CD14-positive monocyte (primary cell): ENCODE measurements around the gene MANSC4. TPM values are rescaled to one million over a fixed set of nuclear protein-coding genes. Genes with fewer than 3 reads are reported as not detected.

Experiments used
- DNase-seq, 3 donors: peaks; one replicate each; pipeline ENCODE4 v3.0.0-alpha.2; 2011 to 2022
- H2AFZ ChIP-seq: 2 replicates; pipeline ENCODE4 v1.6.0; 2012; ENCODE audit warnings: mild to moderate bottlenecking, low read depth, low read length, inconsistent platforms; ENCODE audit not compliant: insufficient read depth, poor library complexity, severe bottlenecking
- H3K27ac ChIP-seq, 2 donors: 1 replicate in 1 of 2; 2 replicates in 1 of 2; pipeline ENCODE4 v1.5.1; 2012 to 2013; ENCODE audit warnings: low read length in 2 of 2, control low read depth in 1 of 2, inconsistent platforms in 1 of 2, low read depth in 1 of 2, mild to moderate bottlenecking in 1 of 2
- H3K27me3 ChIP-seq, 2 donors: one replicate each; pipeline versions ENCODE4 v1.6.0 to v1.6.1; 2011 to 2013; ENCODE audit warnings: low read length in 2 of 2; ENCODE audit not compliant: control insufficient read depth in 2 of 2, insufficient read depth in 2 of 2
- H3K36me3 ChIP-seq, 2 donors: replicated peaks in 1 of 2; 1 replicate in 1 of 2; 2 replicates in 1 of 2; pipeline versions ENCODE4 v1.5.1 to v1.6.1; 2012 to 2013; ENCODE audit warnings: low read length in 2 of 2, control low read depth in 1 of 2, inconsistent platforms in 1 of 2, mild to moderate bottlenecking in 1 of 2; ENCODE audit not compliant: insufficient read depth in 2 of 2, control insufficient read depth in 1 of 2
- H3K4me1 ChIP-seq, 2 donors: 1 replicate in 1 of 2; 2 replicates in 1 of 2; pipeline versions ENCODE4 v1.5.1 to v1.6.1; 2012 to 2013; ENCODE audit warnings: low read length in 2 of 2, control low read depth in 1 of 2, inconsistent platforms in 1 of 2, mild to moderate bottlenecking in 1 of 2, moderate library complexity in 1 of 2; ENCODE audit not compliant: insufficient read depth in 2 of 2, control insufficient read depth in 1 of 2
- H3K4me2 ChIP-seq: replicated peaks from 2 replicates; pipeline ENCODE3; 2012; ENCODE audit warnings: low read length, moderate library complexity, mild to moderate bottlenecking; ENCODE audit not compliant: poor library complexity, severe bottlenecking; ENCODE audit errors: extremely low read depth
- H3K4me3 ChIP-seq, 3 experiments: fragments of 200-600 bp in 1 of 3; sonication (generic) in 1 of 3; replicated peaks in 1 of 3; 1 replicate in 2 of 3; 2 replicates in 1 of 3; pipeline ENCODE4 v1.5.1; 2011 to 2013; ENCODE audit warnings: low read length in 3 of 3, mild to moderate bottlenecking in 3 of 3, control low read depth in 2 of 3, low read depth in 2 of 3, inconsistent platforms in 1 of 3, moderate library complexity in 1 of 3
- H3K79me2 ChIP-seq: 2 replicates; pipeline ENCODE4 v1.6.0; 2012; ENCODE audit warnings: mild to moderate bottlenecking, control low read depth, inconsistent platforms, low read length, moderate library complexity; ENCODE audit not compliant: insufficient read depth
- H3K9ac ChIP-seq: 2 replicates; pipeline ENCODE4 v1.6.0; 2017; ENCODE audit warnings: low read length, mild to moderate bottlenecking; ENCODE audit not compliant: insufficient read depth, poor library complexity, severe bottlenecking
- H3K9me3 ChIP-seq, 2 donors: replicated peaks in 1 of 2; 1 replicate in 1 of 2; 2 replicates in 1 of 2; pipeline versions ENCODE4 v1.5.1 to v1.6.1; 2012 to 2013; ENCODE audit warnings: low read length in 2 of 2, control low read depth in 1 of 2; ENCODE audit not compliant: control insufficient read depth in 1 of 2, insufficient read depth in 1 of 2
- H4K20me1 ChIP-seq: 2 replicates; pipeline ENCODE4 v1.6.0; 2012; ENCODE audit warnings: mild to moderate bottlenecking, low read length, control low read depth, moderate library complexity; ENCODE audit not compliant: insufficient read depth
- H3K27ac Mint-ChIP-seq, 7 donors: one replicate each; pipeline ENCODE4 v1.8.0; 2020; ENCODE audit warnings: mild to moderate bottlenecking in 7 of 7, mixed read lengths in 7 of 7, moderate library complexity in 6 of 7, inconsistent platforms in 2 of 7
- H3K27me3 Mint-ChIP-seq, 3 donors: one replicate each; pipeline ENCODE4 v1.8.0; 2021 to 2022; ENCODE audit warnings: low read depth in 3 of 3, mild to moderate bottlenecking in 3 of 3, mixed read lengths in 3 of 3, moderate library complexity in 3 of 3, inconsistent platforms in 1 of 3
- H3K36me3 Mint-ChIP-seq, 2 donors: one replicate each; pipeline ENCODE4 v1.8.0; 2020; ENCODE audit warnings: mixed read lengths in 2 of 2, inconsistent platforms in 1 of 2, mild to moderate bottlenecking in 1 of 2
- H3K4me1 Mint-ChIP-seq: one replicate; pipeline ENCODE4 v1.8.0; 2020; ENCODE audit warnings: mild to moderate bottlenecking, mixed read lengths
- H3K4me3 Mint-ChIP-seq, 2 donors: one replicate each; pipeline ENCODE4 v1.8.0; 2020; ENCODE audit warnings: mild to moderate bottlenecking in 2 of 2, mixed read lengths in 2 of 2, moderate library complexity in 1 of 2
- H3K9me3 Mint-ChIP-seq, 7 donors: one replicate each; pipeline ENCODE4 v1.8.0; 2020 to 2022; ENCODE audit warnings: mixed read lengths in 7 of 7, mild to moderate bottlenecking in 6 of 7, moderate library complexity in 6 of 7, inconsistent platforms in 2 of 7
- WGBS: methylation state at CpG from one replicate; pipeline ENCODE4 v1.1.5; 2013; ENCODE audit warnings: missing lambda C conversion rate; ENCODE audit not compliant: insufficient coverage; 5-methylcytosine and 5-hydroxymethylcytosine counted together
- intact Hi-C, 2 donors: fragments of 100-400 bp; cut with micrococcal nuclease; formaldehyde crosslinking; loops; one replicate each; pipeline versions ENCODE4 v1.15.0 to v1.15.1; 2023
- polyA plus RNA-seq, 3 donors: library from polyadenylated mRNA; depleted of rRNA in 1 of 3; unstranded in 2 of 3; stranded (reverse) in 1 of 3; fragments of 300-500 nt in 2 of 3; fragments of >200 nt in 1 of 3; fragmentation: Illumina TruSeq in 2 of 3; gene quantifications; 1 replicate in 2 of 3; 2 replicates in 1 of 3; pipeline ENCODE4 v1.2.3, GENCODE V29; 2012 to 2021
- TF ChIP-seq, protein P1 (sequence below): fragments of 200-600 bp; IDR thresholded peaks from one replicate; pipeline ENCODE4 v1.8.0; 2022; ENCODE audit warnings: antibody characterized with exemption, mild to moderate bottlenecking

The MANSC4 gene
- polyA plus RNA-seq, 3 donors = not detected

DNA sequence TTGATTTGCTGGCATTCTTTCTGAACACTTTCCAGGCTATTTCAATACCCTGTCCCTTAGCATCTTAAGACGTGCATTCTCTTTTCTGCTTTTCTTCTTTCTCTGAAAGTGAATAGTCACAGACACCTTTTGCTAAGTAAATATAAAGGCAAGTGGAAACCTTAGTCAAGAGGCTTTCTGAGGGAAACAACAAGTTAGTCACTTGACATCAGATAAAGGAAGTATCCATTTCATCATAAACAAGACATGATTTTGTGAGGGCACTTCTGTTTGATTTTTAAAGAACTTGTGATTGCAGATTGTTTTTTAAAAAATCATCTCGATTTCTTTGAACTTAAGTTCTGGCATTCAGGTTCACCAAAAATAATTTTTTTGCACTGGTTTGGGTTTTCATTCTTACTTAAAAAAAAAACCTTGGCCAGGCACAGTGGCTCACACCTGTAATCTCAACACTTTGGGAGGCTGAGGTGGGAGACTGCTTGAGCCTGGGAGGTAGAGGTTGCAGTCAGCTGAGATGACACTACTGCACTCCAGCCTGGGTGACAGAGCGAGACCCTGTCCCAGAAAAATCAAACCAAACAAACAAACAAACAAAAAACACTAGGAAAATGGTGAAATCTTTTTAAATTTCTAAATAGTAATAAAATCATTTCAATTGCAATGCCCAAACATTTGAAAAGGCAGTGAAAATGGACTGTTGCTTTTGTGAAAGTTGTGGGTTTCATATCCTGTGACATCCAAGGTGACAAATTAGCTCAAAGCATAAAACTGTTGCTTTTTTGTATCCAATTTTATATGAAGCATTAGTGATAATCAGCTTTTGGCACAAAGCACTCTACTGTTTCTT is 8.3 kb downstream of the MANSC4 start:
- no peak overlapping the region for H3K27ac ChIP-seq
- intact Hi-C loops = no loop called here
- H3K79me2 ChIP-seq = no peaks in the 10 kb centered on the region
- no peak overlapping the region for H3K4me2 ChIP-seq
- Mint-ChIP-seq H3K27me3 (peaks cover 0 to 2% (median 2%) of the 10 kb centered on the region in 3 donors), H3K27ac (no peak overlapping the region), H3K9me3 (no peaks in the 10 kb centered on the region), H3K4me3 (no peak overlapping the region), H3K36me3 (no peaks in the 10 kb centered on the region), H3K4me1 (peaks cover 7% of the 10 kb centered on the region)
- no peaks in the 10 kb centered on the region for H3K27me3 ChIP-seq
- H4K20me1 ChIP-seq = no peaks in the 10 kb centered on the region
- no peaks in the 10 kb centered on the region for H3K36me3 ChIP-seq
- TF ChIP-seq, protein P1, sequence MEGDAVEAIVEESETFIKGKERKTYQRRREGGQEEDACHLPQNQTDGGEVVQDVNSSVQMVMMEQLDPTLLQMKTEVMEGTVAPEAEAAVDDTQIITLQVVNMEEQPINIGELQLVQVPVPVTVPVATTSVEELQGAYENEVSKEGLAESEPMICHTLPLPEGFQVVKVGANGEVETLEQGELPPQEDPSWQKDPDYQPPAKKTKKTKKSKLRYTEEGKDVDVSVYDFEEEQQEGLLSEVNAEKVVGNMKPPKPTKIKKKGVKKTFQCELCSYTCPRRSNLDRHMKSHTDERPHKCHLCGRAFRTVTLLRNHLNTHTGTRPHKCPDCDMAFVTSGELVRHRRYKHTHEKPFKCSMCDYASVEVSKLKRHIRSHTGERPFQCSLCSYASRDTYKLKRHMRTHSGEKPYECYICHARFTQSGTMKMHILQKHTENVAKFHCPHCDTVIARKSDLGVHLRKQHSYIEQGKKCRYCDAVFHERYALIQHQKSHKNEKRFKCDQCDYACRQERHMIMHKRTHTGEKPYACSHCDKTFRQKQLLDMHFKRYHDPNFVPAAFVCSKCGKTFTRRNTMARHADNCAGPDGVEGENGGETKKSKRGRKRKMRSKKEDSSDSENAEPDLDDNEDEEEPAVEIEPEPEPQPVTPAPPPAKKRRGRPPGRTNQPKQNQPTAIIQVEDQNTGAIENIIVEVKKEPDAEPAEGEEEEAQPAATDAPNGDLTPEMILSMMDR = no peak
- no CpG with 5 or more reads among the region's 3 CpGs for WGBS
- H3K4me1 ChIP-seq = no peaks in the 10 kb centered on the region
- no peaks in the 10 kb centered on the region for H3K9me3 ChIP-seq
- no peak overlapping the region for H3K4me3 ChIP-seq
- no peak overlapping the region for H3K9ac ChIP-seq
- peak in 2 of 3 donors; percentile 5 to 6 for DNase-seq
- H2AFZ ChIP-seq = no peak overlapping the region

DNA sequence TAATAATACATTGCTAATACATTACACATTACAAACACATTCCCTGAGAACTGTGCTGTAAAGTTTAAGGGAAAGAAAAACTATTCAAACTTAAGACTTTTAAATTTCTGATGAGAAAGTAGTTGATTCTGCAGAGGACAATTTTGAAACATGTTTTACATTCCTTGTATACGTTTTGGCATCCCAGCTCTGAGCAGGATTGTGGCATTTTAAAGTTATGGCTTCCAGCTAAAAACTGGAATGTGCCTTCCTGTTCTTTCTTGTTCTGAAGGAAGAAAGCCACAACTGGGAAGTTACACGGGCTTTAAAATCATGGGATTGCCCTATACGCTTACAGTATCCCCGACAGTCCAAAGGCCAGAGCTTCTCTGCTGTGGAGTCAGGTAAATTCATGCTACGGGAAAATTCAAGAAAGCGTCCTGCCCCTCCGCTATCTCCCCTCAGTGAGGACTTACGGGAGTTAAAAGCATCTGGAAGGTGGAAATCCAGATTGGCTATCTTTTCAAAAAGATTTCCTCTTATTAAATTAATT is 10.8 kb downstream of the MANSC4 start:
- TF ChIP-seq, protein P1 = no peak
- no peak overlapping the region for H2AFZ ChIP-seq
- no peaks in the 10 kb centered on the region for H3K36me3 ChIP-seq
- no peaks in the 10 kb centered on the region for H3K4me1 ChIP-seq
- Mint-ChIP-seq H3K9me3 (peaks cover 0 to 3% (median 0%) of the 10 kb centered on the region in 7 donors), H3K4me1 (peaks cover 7% of the 10 kb centered on the region), H3K4me3 (no peak overlapping the region), H3K36me3 (no peaks in the 10 kb centered on the region), H3K27ac (no peak overlapping the region), H3K27me3 (peaks cover 0 to 2% (median 1%) of the 10 kb centered on the region in 3 donors)
- H3K27me3 ChIP-seq = no peaks in the 10 kb centered on the region
- WGBS = 89% methylated on average over 3 of the region's 8 CpGs
- no peak overlapping the region for H3K4me3 ChIP-seq
- no peaks in the 10 kb centered on the region for H4K20me1 ChIP-seq
- H3K9ac ChIP-seq = no peak overlapping the region
- no peaks in the 10 kb centered on the region for H3K79me2 ChIP-seq
- no peak for DNase-seq
- no peak overlapping the region for H3K4me2 ChIP-seq
- H3K27ac ChIP-seq = no peak overlapping the region
- no peaks in the 10 kb centered on the region for H3K9me3 ChIP-seq
- intact Hi-C loops = no loop called here
